Stimulated activated CD8-positive, alpha-beta memory T cell treated with anti-CD3 and anti-CD28 coated beads, Interleukin-4, amount 100 ng/mL, for 1 hour (primary cell): ENCODE data around the gene RIPPLY1.
"Not testable (repeated sequence)": the region's sequence is repeated elsewhere in the genome, so short reads cannot be mapped to it uniquely, and the experiment has no call there.

ENCODE experiments used
- DNase-seq, 2 donors: peaks; one replicate each; pipeline ENCODE4 v3.0.0-alpha.2; 2020; ENCODE audit warnings: low read depth in 2 of 2, low spot score in 1 of 2

RIPPLY1 gene

GRCh38 chrX:106912864-106913263 lies 9.7 kb upstream of the RIPPLY1 start:
- no peak for DNase-seq

DNA sequence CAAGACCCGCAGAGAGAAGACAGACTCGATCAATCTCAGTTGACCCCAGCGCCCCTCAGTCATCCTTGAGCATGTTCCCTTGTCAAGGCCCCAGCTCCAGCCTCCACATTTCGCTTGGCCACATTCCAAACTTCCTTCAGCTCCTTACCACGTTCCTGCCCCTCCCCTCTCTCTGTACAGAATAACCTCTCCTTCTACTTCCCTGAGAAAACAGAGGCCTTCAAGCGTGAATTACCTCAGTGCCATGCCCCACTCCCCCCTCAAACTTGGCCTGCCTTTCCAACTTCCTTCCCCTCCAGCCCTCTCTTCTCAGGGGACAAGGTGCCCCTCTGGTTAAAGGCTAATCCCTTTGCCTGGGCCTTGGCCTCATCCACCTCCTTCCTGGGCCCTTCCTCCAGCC lies 3.2 kb upstream of the RIPPLY1 start:
- DNase-seq = no peak

- no peak for DNase-seq
These were observed 2.0 kb upstream of the RIPPLY1 start for GRCh38 chrX:106905064-106905708.

GRCh38 chrX:106903856-106904528 lies 851 bp upstream of the RIPPLY1 start:
- no peak for DNase-seq

- no peak for DNase-seq
These were observed 457 bp downstream of the RIPPLY1 start for GRCh38 chrX:106902684-106903083.

DNA sequence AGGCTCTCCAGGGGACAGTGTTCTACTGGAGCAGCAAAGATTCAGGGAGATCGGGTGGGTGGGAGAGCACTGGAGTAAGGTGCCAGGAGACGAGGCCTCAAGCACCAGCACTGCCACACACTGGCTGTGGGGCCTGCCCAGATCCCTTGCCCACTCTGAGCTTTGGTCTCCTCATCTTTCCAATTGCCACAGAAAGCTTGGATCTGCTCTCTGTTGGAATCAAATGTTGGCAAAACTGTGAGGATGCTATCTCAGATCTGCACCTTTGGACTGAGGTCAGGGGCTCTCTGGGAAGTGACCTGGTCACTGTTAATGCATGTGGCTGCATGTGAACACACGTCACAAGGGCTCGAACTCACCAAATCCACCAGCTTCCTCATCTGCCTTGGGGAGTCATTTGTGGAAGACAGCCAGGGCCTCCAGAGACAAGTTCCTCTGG lies 1.3 kb downstream of the RIPPLY1 start:
- no peak for DNase-seq

- DNase-seq = no peak
These were observed 1.8 kb downstream of the RIPPLY1 start for GRCh38 chrX:106901341-106901740.

- DNase-seq = no peak
These were observed 3.3 kb downstream of the RIPPLY1 start for GRCh38 chrX:106899841-106900240.

- DNase-seq = no peak
These were observed 3.9 kb downstream of the RIPPLY1 start for GRCh38 chrX:106899276-106899675.

- DNase-seq = no peak
These were observed 4.7 kb downstream of the RIPPLY1 start for GRCh38 chrX:106898462-106898861.

DNA sequence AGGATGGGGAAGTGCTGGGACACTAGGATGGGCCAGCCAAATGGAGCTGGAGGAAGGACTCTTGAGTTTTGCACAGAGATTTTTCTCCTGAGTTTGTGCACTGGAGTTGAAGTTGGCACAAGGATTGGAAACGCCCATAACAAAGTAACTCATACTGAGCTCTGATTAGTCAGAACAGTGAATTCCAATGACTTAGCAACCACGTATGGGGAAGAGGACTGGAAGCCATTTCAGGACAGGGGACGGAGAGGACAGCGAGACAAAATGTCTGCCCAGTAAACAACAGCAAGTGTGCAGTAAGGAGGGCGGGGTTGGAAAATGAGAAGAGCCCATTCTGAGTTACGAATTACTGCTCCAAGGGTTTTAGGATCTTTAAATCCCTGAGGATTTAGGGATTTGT lies 5.9 kb downstream of the RIPPLY1 start:
- DNase-seq = no peak

GRCh38 chrX:106894978-106895452 lies 8.1 kb downstream of the RIPPLY1 start:
- DNase-seq = no peak

- no peak for DNase-seq
These were observed 8.7 kb downstream of the RIPPLY1 start for GRCh38 chrX:106894392-106894909.

- no peak for DNase-seq
These were observed 11.2 kb downstream of the RIPPLY1 start for GRCh38 chrX:106891762-106892460.

- no peak for DNase-seq
These were observed 13.7 kb downstream of the RIPPLY1 start for GRCh38 chrX:106889468-106889867.

- DNase-seq = no peak
These were observed 28.0 kb downstream of the RIPPLY1 start for GRCh38 chrX:106875151-106875550.

DNA sequence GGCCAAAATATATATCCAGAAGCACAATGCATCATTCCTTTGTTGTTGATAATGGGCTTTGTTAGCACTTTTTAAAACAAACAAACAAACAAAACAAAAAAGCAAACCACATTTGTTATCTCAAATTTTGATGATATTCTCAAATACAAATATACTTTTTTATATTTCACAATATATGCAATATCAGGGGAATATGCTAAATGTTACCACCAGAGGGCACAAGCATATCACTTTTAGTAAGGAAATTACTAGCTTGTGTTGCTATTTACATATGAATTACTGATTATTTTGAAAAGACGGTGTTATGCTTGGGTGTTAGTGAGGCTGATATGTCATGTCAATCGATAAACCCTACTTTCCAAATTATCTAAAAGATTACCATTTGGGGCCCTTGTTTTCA lies 29.1 kb downstream of the RIPPLY1 start:
- no peak for DNase-seq

DNA sequence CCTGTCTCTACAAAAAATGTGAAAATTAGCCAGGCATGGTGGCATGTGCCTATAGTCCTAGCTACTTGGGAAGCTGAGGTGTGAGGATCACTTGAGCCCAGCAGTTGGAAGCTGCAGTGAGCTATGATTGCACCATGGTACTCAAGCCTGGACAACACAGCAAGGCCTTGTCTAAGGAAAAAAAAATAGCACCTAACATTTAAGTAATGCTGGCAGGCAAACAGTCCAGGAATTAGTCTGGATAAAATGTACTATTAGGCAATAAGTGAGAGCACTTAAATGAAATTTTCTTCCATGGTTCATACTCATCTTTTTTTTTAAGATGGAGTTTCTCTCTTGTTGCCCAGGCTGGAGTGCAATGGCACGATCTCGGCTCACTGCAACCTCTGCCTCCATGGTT lies 30.3 kb downstream of the RIPPLY1 start:
- not testable (repeated sequence) for DNase-seq

GRCh38 chrX:106863697-106864096 lies 39.4 kb downstream of the RIPPLY1 start:
- DNase-seq = no peak

- no peak for DNase-seq
These were observed 40.0 kb downstream of the RIPPLY1 start for GRCh38 chrX:106862972-106863688.
